SKM-1 (cell line): ENCODE data around the gene RNF212B.
A peak's percentile ranks its signal among the peaks of the same experiment; 100 is the strongest.
"Not testable (repeated sequence)": the region's sequence is repeated elsewhere in the genome, so short reads cannot be mapped to it uniquely, and the experiment has no call there.

Source experiments
- DNase-seq: peaks from one replicate; lab custom pipeline; 2025; ENCODE audit not compliant: unreplicated experiment; lab: John Stamatoyannopoulos, UW

The RNF212B gene

GRCh38 chr14:23242076-23242475 is 4.3 kb downstream of the RNF212B start:
- no peak for DNase-seq

- no peak for DNase-seq
Observed at GRCh38 chr14:23243066-23243465, 5.3 kb downstream of the RNF212B start.

GRCh38 chr14:23245282-23245681 is 7.5 kb downstream of the RNF212B start:
- no peak for DNase-seq

DNA sequence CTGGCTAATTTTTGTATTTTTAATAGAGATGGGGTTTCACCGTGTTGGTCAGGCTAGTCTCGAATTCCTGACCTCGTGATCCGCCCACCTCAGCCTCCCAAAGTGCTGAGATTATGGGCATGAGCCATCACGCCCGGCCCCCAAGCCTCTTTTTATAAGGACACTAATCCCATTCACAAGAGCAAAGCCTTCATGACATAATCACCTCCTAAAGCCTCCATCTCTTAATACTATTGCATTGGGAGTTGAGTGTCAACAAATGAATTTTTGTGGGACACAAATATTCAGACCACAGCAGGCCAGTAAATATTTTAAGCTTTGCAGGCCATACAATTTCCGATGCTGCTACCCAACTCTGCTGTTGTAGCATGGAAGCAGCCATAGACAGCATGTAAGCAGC is 10.9 kb downstream of the RNF212B start:
- DNase-seq, result no peak

DNA sequence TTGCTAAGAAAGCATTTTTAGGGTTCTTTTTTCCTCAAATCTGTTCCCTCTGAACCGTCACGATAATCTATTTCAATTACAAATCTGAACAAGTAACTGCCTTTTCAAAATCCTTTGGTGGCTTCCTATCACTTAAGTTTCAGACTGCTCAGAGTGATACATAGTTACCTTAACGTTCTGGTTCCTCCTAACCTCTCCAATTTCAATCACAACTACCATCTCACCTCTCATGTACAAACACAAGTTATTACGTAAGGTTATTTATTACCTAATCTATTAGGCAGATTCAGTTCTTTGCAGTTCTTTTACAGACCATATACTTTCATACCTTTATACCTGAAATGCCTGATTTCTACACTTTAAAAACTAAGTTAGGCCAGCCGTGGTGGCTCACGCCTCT is 12.1 kb downstream of the RNF212B start:
- no peak for DNase-seq

GRCh38 chr14:23252006-23252405 is 14.3 kb downstream of the RNF212B start:
- no peak for DNase-seq

DNA sequence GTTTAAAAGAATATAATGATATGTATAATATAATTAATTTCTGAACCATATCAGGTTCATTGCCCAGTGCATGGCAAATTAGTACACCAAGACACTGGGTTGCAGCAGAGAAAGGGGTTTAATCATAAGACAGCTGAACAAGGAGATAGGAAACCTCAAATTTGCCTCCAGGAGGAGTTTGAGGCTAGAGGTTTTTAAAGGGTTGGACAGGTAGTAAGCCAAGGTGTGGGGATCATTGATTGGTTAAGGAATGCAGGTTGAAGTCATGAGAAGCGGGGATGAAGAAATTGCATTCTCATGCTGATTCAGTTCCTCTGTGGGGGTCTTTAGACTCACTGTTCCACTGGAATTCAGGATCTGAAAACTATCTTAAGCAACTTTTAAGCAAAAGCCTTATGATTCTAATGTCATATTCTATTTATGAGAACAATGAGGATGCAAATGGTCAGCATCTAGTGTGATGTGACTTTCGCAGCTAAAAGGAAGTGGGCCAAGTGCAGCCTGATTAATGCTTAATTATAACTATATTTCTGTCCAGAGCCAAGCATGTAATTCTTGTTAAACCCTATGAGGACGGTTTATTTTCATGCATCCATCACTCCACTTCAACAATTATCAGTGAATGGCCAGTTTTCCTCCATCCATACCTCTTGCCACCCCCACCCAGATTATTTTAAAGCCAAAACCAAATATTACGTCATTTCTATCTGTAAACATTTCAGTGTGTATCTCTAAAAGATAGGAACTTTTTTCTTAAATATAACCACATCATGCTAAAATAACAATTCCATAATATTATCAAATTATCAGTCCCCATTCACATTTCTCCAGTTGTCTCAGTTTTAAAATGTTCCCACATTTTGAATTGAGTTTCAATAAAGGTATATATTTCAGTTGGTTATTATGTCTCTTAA is 14.9 kb downstream of the RNF212B start:
- no peak for DNase-seq

DNA sequence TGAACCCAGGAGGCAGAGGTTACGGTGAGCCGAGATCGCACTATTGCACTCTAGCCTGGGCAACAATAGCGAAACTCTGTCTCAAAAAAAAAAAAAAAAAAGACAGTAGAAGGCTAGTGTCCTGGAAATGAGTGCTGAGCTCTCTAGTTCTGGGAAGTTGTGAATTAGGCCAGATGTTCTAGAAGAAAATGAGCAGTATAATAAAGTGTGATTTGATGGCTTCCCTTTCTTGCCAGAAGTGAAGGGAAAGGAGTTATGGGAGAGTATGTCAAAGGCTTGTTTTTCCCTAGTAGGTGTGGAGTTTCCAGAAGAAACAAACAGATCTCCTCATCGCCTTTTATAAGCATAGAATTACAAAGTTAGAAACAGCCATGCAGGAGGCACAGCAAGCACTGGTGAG is 20.5 kb downstream of the RNF212B start:
- DNase-seq, result no peak

GRCh38 chr14:23259426-23259825 is 21.7 kb downstream of the RNF212B start:
- no peak for DNase-seq

DNA sequence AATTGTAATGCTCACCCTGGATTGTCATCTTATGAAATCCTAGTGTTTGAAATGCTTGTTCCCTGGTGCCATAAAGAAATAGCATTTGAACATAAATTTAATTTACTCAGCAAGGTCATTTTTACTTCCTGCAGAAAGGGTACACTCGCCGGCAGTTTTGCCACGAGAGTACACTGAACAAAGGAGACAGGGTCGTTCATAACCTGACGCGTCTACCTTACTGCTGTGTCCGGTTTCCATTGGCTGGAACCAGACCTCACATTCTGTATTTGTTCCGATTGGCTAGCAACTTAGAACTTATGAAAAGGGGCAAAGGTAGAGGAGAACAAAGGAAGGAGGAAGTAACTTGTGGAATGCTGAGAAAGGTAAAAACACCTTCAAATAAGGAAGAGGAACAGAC is 23.1 kb downstream of the RNF212B start:
- not testable (repeated sequence) for DNase-seq

GRCh38 chr14:23269193-23269592 is 31.5 kb downstream of the RNF212B start:
- no peak for DNase-seq

DNA sequence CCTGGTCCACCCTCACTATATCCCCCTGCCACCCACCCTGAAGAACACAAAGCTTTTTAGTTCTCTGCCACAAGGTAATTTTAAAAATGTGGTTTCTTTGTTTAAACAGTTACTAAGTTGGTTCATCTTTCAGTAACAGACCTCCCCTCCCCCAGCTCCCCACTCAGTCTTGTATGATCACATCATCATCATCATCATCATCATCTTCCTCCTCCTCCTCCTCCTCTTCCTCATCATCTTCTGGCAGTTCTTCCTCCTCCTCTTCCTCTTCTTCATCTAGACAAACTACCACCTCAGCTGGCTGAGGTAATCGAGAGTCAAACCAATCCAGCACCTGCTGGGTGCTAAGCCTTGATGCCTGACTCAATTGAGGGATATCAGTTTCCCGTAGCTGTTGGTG is 37.7 kb downstream of the RNF212B start:
- DNase-seq, result no peak

DNA sequence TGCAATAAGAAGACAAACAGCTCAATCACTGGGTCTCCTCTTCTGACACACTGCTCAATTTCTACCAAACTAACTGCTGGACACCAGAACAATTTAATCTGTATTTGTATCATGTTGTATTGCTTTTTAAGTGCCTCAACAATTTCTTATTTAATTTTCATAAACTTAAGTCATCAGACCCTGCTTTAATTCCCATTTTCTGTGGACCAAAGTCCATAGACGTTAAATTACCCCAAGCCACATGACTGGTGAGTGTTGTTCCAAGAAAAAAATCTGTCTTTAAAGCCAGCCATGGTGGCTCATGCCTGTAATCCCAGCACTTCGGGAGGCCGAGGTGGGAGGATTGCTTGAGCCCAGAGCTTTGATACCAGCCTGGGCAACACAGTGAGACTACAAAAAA is 39.5 kb downstream of the RNF212B start:
- no peak for DNase-seq

DNA sequence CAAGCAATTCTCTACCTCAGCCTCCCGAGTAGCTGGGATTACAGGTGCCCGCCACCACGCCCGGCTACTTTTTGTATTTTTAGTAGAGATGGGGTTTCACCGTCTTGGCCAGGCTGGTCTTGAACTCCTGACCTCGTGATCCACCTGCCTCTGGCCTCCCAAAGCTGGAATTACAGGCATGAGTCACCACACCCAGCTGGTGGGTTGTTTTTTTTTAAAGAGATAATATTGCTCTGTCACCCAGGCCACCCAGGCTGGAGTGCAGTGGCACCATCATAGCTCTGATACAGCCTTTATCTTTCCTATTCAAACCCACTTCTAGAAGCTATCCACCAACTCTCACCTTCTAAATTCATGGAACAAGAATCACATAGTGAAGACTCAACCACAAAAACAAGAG is 40.2 kb downstream of the RNF212B start:
- not testable (repeated sequence) for DNase-seq

DNA sequence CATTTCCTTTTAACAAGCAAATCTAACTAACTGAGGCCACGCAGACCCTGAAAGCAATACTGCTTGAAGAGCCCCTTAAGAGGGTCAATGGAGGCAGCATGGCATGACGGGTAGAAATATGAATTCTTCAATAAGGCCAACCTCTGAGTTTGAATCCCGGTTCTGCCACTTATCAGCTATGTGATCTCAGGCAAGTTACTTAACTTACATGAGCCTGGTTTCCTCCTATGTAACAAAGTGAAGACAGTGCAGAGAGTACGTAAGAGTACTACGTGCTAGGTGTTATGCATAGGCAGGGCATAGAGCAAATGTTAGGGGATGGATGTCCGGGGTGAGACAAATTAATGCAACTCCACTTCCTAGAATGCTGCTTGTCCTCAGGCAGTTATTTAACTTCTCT is 43.5 kb downstream of the RNF212B start:
- DNase-seq, result no peak

DNA sequence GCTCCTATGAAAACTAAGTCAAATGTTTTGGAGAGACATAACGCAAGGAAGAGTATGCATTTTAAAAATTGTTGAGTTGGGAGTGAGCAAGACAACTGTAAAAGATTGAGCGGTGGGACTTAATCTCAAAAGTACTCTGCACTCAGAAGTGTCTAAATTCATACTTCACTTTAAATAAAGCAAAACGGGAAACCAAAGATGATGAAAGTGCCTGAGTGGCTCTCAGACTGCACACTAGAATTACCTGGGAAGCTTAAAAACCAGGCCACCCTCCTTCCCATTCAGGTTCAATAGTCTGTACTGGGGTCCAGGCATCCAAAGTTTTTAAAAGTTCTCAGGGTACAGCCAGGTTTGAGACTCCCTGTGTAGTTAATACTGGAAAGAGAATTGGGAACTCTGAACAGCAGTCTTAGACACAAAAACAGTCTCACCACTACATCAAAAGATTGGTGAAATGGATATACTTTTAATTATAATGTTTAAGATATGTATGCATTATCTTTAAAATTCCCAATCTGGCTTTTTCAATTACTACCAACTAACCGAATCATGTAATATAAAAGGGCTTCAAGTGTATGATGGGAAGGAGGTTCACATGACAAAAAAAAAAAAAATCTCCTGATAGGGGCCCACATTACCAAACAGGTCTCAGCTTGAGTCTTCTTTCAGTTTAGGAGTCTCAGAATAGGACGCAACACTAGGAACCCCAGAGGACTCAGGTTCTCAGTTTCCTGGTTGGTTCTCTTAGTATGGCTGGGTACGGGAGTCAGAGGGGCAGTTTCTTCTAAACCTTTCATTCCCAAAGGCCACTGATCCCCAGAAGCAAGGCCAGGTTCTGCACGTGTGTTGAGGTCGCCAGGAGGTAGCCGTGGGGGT is 47.2 kb downstream of the RNF212B start:
- no peak for DNase-seq

DNA sequence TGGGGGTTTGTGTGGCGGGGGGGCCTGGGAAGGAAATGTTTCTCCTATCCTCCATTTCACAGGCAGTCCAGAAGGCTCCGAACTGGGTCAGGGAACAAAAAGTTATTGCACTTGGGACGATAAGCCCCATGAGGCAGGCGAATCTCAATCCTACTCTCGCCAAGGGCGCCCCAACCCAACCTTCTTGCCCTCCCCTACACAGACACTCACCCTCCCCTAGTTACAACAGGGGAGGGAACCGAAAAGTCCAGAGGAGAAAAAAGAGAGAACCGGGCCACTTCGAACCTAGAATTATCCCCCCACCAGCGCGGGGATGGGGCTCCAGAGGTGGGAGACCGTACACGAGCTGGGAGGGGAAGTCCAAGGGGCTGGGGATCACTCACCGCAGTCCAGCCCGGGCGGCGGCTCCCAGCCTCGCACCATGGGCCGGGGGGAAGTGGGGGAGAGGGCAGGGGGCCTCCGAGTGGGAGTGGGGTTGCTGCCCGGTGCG is 47.8 kb downstream of the RNF212B start:
- no peak for DNase-seq

- peak; percentile 22 for DNase-seq
Observed at GRCh38 chr14:23286020-23286901, 48.5 kb downstream of the RNF212B start, which contains the start of gene HOMEZ. Gene HOMEZ, minus strand, starts transcription at chr14:23286132. Its CDS starts 180 bp downstream, at chr14:23285952.

DNA sequence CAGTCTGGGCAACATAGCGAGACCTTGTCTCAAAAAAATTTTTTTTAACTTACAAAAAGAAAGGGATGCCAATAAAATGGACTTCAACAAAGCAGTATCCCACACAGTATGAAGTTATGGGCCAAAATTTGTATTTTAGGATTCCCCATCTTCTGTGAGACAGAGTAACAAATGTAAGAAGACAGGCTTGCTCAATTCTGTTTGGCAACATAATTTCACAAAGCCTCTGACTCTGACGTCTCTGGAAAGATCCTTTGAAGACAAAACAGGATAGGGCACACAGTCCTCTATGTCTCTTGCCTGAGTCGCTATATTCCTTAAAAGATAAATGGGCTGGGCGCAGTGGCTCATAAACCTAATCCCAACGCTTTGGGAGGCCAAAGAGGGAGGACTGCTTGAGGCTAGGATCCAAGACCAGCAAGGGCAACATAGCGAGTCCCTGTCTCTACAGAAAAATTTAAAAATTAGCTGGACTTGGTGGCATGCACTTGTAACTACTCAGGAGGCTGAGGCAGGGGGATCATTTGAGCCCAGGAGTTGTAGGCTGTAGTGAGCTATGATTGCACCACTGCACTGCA is 49.3 kb downstream of the RNF212B start:
- no peak for DNase-seq
